Transverse colon (tissue), 4 donors: ENCODE results near the gene CATSPER3.

Experiments
- EP300 ChIP-seq: sonication (generic); formaldehyde crosslinking; IDR thresholded peaks from one replicate; pipeline ENCODE4 v1.6.1; 2017; ENCODE audit warnings: antibody characterized with exemption, low read depth
- POLR2A ChIP-seq: fragments of 450-650 bp; IDR thresholded peaks from one replicate; pipeline ENCODE4 v1.6.1; 2016; ENCODE audit warnings: antibody characterized with exemption, mild to moderate bottlenecking, moderate library complexity
- POLR2AphosphoS5 ChIP-seq, 3 donors: sonication (generic); formaldehyde crosslinking; IDR thresholded peaks; one replicate each; pipeline ENCODE4 v1.6.1; 2016; ENCODE audit warnings: antibody characterized with exemption in 3 of 3
- TF ChIP-seq, protein P1 (sequence below), 5 experiments: fragments of 200-600 bp in 3 of 5; fragments of 450-650 bp in 2 of 5; sonication (generic) in 3 of 5; IDR thresholded peaks; 1 replicate in 2 of 5; 2 replicates in 3 of 5; pipeline ENCODE4 v1.5.1; 2016 to 2017; ENCODE audit warnings: antibody characterized with exemption in 5 of 5, inconsistent platforms in 3 of 5, mild to moderate bottlenecking in 2 of 5, moderate library complexity in 1 of 5

DNA sequence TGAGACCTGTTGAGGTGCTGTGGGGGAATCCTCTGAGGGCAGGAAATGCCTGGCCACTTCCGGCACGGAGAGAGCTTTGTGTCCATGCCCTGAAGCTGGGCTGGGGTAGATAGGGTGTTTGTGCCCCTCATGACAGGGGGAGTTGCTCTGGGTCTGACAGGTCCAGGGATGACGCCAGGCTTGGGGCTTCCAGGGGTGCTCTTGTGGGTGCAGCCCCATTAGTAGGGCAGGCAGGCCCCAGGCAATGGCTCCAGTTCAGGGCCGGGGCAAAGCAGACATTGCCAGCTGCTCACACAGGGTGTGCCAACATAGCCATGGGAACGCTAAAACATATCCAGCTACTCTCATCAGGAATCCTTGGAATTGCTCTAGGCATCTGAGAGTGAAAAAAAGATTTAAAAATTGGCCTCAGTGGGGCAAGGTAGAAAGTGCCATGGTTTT is 45.3 kb downstream of the CATSPER3 start:
- TF ChIP-seq, protein P1, sequence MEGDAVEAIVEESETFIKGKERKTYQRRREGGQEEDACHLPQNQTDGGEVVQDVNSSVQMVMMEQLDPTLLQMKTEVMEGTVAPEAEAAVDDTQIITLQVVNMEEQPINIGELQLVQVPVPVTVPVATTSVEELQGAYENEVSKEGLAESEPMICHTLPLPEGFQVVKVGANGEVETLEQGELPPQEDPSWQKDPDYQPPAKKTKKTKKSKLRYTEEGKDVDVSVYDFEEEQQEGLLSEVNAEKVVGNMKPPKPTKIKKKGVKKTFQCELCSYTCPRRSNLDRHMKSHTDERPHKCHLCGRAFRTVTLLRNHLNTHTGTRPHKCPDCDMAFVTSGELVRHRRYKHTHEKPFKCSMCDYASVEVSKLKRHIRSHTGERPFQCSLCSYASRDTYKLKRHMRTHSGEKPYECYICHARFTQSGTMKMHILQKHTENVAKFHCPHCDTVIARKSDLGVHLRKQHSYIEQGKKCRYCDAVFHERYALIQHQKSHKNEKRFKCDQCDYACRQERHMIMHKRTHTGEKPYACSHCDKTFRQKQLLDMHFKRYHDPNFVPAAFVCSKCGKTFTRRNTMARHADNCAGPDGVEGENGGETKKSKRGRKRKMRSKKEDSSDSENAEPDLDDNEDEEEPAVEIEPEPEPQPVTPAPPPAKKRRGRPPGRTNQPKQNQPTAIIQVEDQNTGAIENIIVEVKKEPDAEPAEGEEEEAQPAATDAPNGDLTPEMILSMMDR (IDR thresholded peaks at IDR 0.05), result no peak
- TF ChIP-seq POLR2A (no peak), EP300 (no peak), POLR2AphosphoS5 (IDR thresholded peaks at IDR 0.05) (no peak)
